HT-29 (cell line): Measurements from ENCODE around the gene PPFIA3. TPM values are rescaled to one million over a fixed set of nuclear protein-coding genes. Genes with fewer than 3 reads are reported as not detected.
"Not testable (repeated sequence)": the region's sequence is repeated elsewhere in the genome, so short reads cannot be mapped to it uniquely, and the experiment has no call there.

Experiments
- DNase-seq: peaks from one replicate; pipeline ENCODE4 v3.0.0-alpha.2; 2015; ENCODE audit warnings: low spot score
- small RNA-seq: library from RNA; depleted of rRNA; stranded (forward); fragments of <200 nt; gene quantifications from one replicate; pipeline ENCODE3, GENCODE V24; 2014
- total RNA-seq: library from RNA; depleted of rRNA; stranded (reverse); fragments of >200 nt; shearing (Covaris generic); gene quantifications from 2 replicates; pipeline ENCODE4 v1.2.3, GENCODE V29; 2014; rRNA removed

PPFIA3 gene
- total RNA-seq, 1 experiment from 2014 or later: 30.1 TPM

DNA sequence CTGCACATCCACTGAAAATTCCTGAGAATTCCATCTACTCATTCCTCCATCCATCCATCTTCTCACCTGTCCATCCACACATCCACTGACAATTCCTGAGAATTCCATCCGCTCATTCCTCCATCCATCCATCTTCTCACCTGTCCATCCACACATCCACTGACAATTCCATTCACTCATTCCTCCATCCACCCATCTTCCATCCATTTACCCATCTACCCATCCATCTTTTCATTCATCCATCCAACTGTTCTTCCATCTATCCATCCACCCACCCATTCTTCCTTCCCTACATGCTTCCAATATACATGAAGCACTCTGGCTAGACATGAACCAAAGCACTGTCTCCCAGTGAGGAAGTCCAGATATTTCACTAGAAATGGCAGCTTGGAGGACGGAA, 53.9 kb downstream of the PPFIA3 start:
- no peak for DNase-seq

GRCh38 chr19:49180659-49181058, 61.3 kb downstream of the PPFIA3 start:
- no peak for DNase-seq

DNA sequence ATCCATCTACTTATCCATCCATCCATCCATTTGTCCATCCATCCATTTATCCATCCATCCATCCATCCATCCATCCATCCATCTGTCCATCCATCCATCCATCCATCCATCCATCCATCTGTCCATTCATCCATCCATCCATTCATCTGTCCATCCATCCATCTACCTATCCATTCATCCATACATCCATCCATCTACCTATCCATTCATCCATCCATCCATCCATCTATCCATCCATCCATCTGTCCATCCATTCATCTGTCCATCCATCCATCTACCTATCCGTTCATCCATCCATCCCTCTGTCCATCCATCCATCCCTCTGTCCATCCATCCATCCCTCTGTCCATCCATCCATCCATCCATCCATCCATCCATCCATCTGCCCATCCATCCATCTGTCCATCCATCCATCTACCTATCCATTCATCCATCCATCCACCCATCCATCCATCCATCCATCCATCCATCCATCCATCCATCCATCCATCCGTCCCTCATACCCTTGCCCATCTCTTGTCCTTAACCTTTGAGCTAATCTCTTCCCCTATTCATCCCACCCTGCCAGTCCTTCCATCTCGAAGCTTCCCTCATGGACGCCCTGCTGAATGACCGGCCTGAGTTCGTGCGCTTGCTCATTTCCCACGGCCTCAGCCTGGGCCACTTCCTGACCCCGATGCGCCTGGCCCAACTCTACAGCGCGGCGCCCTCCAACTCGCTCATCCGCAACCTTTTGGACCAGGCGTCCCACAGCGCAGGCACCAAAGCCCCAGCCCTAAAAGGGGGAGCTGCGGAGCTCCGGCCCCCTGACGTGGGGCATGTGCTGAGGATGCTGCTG, 62.9 kb downstream of the PPFIA3 start:
- DNase-seq: not testable (repeated sequence)

DNA sequence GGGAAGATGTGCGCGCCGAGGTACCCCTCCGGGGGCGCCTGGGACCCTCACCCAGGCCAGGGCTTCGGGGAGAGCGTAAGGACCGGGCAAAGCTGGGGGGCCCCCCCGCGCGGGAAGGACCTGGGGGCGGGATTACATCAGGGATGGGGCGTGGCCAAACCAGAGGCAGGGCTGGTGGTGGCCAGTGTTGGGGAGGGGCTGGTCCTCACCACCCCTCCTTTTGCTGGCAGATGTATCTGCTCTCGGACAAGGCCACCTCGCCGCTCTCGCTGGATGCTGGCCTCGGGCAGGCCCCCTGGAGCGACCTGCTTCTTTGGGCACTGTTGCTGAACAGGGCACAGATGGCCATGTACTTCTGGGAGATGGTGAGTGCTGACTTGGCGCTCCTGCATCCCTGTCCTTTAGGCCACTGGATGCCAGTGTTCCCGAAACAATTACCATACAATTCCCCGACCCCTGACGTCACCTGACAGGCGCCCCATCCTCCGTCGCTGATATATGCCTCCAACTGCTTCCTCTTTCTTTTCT, 63.6 kb downstream of the PPFIA3 start:
- no peak for DNase-seq

DNA sequence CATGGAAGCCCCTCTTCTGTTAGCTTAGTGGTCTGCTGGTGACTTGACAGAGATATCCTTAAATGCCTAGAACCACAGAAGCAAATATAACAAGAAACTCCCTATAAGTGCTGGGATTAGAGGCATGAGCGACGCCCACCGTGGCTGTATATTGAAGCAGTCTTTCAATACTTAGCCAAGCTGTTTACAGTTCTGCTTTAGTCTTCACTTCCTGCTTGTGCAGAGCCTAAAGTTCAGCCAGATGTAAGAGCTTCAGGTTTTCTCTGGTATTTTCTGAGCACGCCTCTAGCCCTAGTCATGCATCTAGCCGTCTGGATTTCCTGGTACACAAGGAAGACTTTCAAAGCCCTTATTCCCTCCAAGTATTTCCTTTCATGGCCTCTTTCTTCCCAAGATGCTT, 66.8 kb downstream of the PPFIA3 start:
- no peak for DNase-seq

DNA sequence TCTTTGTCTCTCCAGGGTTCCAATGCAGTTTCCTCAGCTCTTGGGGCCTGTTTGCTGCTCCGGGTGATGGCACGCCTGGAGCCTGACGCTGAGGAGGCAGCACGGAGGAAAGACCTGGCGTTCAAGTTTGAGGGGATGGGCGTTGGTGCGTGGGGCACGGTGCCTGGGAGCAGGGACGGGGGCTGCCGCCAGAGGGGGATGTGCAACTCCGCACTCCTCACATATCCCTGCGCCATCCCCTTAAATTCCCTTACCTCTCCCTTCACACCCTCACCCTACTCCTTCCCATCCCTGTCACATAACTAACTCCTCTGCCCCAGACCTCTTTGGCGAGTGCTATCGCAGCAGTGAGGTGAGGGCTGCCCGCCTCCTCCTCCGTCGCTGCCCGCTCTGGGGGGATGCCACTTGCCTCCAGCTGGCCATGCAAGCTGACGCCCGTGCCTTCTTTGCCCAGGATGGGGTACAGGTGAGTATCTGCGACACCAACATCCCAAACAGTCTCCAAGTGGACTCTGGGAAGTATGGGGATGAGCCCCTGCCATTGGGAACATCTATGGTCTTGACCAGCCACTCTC, 69.4 kb downstream of the PPFIA3 start:
- no peak for DNase-seq

DNA sequence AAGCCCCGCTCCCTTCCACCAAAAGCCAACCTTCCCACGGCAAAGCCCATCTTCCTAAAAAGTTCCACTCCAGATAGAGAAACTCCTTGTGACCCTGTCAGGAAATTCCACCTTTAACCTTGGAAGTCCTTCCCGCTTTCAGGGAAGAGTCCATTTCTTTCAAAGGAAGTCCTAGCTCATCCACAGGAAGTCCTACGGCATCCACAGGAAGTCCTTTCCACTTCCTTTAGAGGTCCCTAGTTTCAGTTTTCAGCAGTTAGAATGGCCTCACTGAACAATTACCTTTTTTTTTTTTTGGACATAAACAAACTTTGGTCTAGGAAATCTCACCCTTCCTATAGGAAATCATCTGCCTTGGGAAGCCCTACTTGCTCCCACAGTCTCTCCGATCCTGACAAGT, 69.9 kb downstream of the PPFIA3 start:
- no peak for DNase-seq

- DNase-seq: no peak
Measured at GRCh38 chr19:49190781-49191180, 71.4 kb downstream of the PPFIA3 start.

DNA sequence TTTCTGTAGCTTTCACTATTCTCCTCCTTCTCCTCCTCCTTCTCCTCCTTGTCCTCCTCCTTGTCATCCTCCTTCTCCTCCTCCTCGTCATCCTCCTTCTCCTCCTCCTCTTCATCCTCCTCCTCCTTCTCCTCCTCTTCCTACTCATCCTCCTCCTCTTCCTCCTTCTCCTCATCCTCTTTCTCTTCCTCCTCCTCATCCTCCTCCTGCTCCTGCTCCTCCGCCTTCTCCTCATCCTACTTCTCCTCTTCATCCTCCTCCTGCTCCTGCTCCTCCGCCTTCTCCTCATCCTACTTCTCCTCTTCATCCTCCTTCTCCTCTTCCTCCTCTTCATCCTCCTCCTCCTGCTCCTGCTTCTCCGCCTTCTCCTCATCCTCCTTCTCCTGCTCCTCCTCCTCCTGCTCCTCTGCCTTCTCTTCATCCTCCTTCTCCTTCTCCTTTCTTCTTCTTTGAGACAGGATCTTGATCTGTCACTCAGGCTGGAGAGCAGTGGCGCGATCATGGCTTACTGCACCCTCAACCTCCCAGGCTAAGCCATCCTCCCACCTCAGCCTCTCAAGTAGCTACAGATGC, 74.6 kb downstream of the PPFIA3 start:
- DNase-seq: no peak

DNA sequence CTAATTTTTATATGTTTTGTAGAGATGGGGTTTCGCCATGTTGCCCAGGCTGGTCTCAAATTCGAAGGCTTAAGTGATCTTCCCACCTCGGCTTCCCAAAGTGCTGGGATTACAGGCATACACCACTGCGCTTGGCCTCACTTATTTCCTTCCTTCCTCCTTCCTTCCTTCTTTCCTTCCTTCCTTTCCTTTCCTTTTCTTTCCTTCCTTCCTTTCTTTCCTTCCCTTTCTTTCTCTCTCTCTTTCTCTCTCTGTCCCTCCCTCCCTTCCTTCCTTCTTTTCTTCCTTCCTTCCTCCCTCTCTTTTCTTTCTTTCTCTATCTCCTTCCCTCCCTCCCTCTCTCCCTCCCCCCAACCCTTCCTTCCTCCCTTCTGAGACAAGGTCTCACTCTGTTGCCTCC, 75.1 kb downstream of the PPFIA3 start:
- no peak for DNase-seq

DNA sequence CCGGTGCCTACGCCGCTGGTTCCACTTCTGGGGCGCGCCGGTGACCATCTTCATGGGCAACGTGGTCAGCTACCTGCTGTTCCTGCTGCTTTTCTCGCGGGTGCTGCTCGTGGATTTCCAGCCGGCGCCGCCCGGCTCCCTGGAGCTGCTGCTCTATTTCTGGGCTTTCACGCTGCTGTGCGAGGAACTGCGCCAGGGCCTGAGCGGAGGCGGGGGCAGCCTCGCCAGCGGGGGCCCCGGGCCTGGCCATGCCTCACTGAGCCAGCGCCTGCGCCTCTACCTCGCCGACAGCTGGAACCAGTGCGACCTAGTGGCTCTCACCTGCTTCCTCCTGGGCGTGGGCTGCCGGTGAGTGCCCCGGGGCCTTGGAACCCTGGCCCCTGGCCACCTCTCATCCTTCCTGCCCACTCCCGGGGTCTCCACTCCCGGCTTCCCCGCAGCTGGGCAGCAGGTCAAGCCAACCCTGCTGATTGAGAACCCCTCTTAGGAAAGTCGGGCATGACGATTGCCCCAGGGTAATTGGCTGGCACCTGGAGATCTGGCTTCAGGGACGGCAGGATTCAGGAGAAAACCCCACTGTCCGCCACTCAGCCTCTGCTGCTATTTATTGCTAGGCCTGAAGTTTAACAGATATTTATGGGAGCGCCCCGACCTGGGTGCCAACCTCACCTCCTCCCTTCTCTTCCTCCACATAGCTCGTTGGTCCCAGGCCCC, 77.3 kb downstream of the PPFIA3 start:
- no peak for DNase-seq

- peak; percentile 33 for DNase-seq
Measured at GRCh38 chr19:49200238-49200862, 81.0 kb downstream of the PPFIA3 start.

Small RNAs within 50 kb of the gene (small RNA-seq; reads per million reads assigned to genes)
- gene RN7SL708P: not detected

Other genes starting within 250 kb of the PPFIA3 start
- gene PPP1R15A, start 247.1 kb upstream of the PPFIA3 start, total RNA-seq: 152 and 165 TPM in 2 replicates
- gene TULP2, start 220.8 kb upstream of the PPFIA3 start, total RNA-seq: not detected in 2 replicates
- gene NUCB1, start 219.2 kb upstream of the PPFIA3 start, total RNA-seq: 160 and 185 TPM in 2 replicates
- gene DHDH, start 185.8 kb upstream of the PPFIA3 start, total RNA-seq: 0.10 and 0.42 TPM in 2 replicates
- gene BAX, start 164.7 kb upstream of the PPFIA3 start, total RNA-seq: 185 and 213 TPM in 2 replicates
- 5,979 and 6,365 TPM in 2 replicates for gene FTL, start 154.2 kb upstream of the PPFIA3 start, total RNA-seq
- 67.1 and 71.5 TPM in 2 replicates for gene GYS1, start 126.2 kb upstream of the PPFIA3 start, total RNA-seq
- 562 and 566 TPM in 2 replicates for gene RUVBL2, start 125.7 kb upstream of the PPFIA3 start, total RNA-seq
- not detected in 2 replicates for gene LHB, start 102.5 kb upstream of the PPFIA3 start, total RNA-seq
- gene CGB3, start 95.2 kb upstream of the PPFIA3 start, total RNA-seq: not detected in 2 replicates
- gene CGB2, start 87.7 kb upstream of the PPFIA3 start, total RNA-seq: not detected in 2 replicates
- 1.5 TPM in 1 of 2 replicates, not detected in the other for gene CGB1, start 82.6 kb upstream of the PPFIA3 start, total RNA-seq
- not detected in 2 replicates for gene CGB5, start 75.7 kb upstream of the PPFIA3 start, total RNA-seq
- not detected in 2 replicates for gene CGB8, start 70.4 kb upstream of the PPFIA3 start, total RNA-seq
- gene CGB7, start 61.8 kb upstream of the PPFIA3 start, total RNA-seq: not detected in 2 replicates
- gene NTF4, start 54.7 kb upstream of the PPFIA3 start, total RNA-seq: 0.29 TPM in 1 of 2 replicates, not detected in the other
- gene KCNA7, start 46.8 kb upstream of the PPFIA3 start, total RNA-seq: not detected in 2 replicates
- gene SNRNP70, start 34.1 kb upstream of the PPFIA3 start, total RNA-seq: 994 and 1,107 TPM in 2 replicates
- gene LIN7B, start 5.2 kb upstream of the PPFIA3 start, total RNA-seq: 12.0 and 19.9 TPM in 2 replicates
- gene C19orf73, start 401 bp upstream of the PPFIA3 start, total RNA-seq: 5.9 and 6.0 TPM in 2 replicates
- gene HRC, start 35.9 kb downstream of the PPFIA3 start, total RNA-seq: 0.08 TPM in 1 of 2 replicates, not detected in the other
- gene TRPM4, start 38.2 kb downstream of the PPFIA3 start, total RNA-seq: 28.7 and 33.7 TPM in 2 replicates
- 0.26 TPM in 1 of 2 replicates, not detected in the other for gene SLC6A16, start 205.6 kb downstream of the PPFIA3 start, total RNA-seq
- not detected in 2 replicates for gene CD37, start 215.9 kb downstream of the PPFIA3 start, total RNA-seq
- gene TEAD2, start 242.9 kb downstream of the PPFIA3 start, total RNA-seq: 27.2 and 28.6 TPM in 2 replicates
- 0.18 and 0.53 TPM in 2 replicates for gene DKKL1, start 244.3 kb downstream of the PPFIA3 start, total RNA-seq